GM19025 (cell line): ENCODE measurements around the gene PKDCC.
A peak's percentile ranks its signal among the peaks of the same experiment; 100 is the strongest.

Source experiments
- ATAC-seq: cut with Tn5 transposase; IDR thresholded peaks from one replicate; pipeline ENCODE4 v1.9.1; 2021; ENCODE audit warnings: mild to moderate bottlenecking, low read depth, moderate library complexity; ENCODE audit not compliant: unreplicated experiment

The PKDCC gene

GRCh38 chr2:42102024-42102590 lies 54.3 kb downstream of the PKDCC start:
- peak; percentile 63 for ATAC-seq

GRCh38 chr2:42102591-42103450 lies 55.0 kb downstream of the PKDCC start:
- ATAC-seq: peak; percentile 18

GRCh38 chr2:42103829-42104228 lies 56.0 kb downstream of the PKDCC start:
- no peak for ATAC-seq

GRCh38 chr2:42104621-42105020 lies 56.8 kb downstream of the PKDCC start:
- no peak for ATAC-seq

- peak; percentile 26 for ATAC-seq
These were observed 57.8 kb downstream of the PKDCC start for GRCh38 chr2:42105330-42106256.

GRCh38 chr2:42106257-42106816 lies 58.5 kb downstream of the PKDCC start:
- no peak for ATAC-seq

- ATAC-seq: no peak
These were observed 59.6 kb downstream of the PKDCC start for GRCh38 chr2:42107249-42108042.
